H9 (cell line): ENCODE data around the gene CHCHD6. TPM values are rescaled to one million over a fixed set of nuclear protein-coding genes. Genes with fewer than 3 reads are reported as not detected.

Source experiments
- DNase-seq: peaks from one replicate; pipeline ENCODE4 v3.0.0-alpha.2; 2017
- H2AFZ ChIP-seq: one replicate; pipeline ENCODE4 v1.6.1; 2013; ENCODE audit warnings: mild to moderate bottlenecking, low read length, control low read depth, moderate library complexity
- H2AK5ac ChIP-seq: 2 replicates; pipeline ENCODE4 v1.6.1; 2013; ENCODE audit warnings: low read length, control low read depth, mixed read lengths; ENCODE audit not compliant: insufficient read length
- H2BK120ac ChIP-seq: one replicate; pipeline ENCODE4 v1.6.1; 2013; ENCODE audit warnings: low read depth, mild to moderate bottlenecking, low read length, control low read depth, inconsistent platforms; ENCODE audit not compliant: poor library complexity, severe bottlenecking
- H2BK12ac ChIP-seq: 2 replicates; pipeline ENCODE4 v1.6.1; 2013; ENCODE audit warnings: low read length, control low read depth, mixed read lengths, low read depth; ENCODE audit not compliant: insufficient read length
- H2BK15ac ChIP-seq: 2 replicates; pipeline ENCODE4 v1.6.1; 2013; ENCODE audit warnings: low read depth, low read length, control low read depth
- H2BK20ac ChIP-seq: one replicate; pipeline ENCODE4 v1.6.1; 2013; ENCODE audit warnings: low read depth, mild to moderate bottlenecking, low read length, control low read depth, inconsistent platforms; ENCODE audit not compliant: poor library complexity, severe bottlenecking
- H2BK5ac ChIP-seq: 2 replicates; pipeline ENCODE4 v1.6.1; 2013; ENCODE audit warnings: low read length, control low read depth, mixed read lengths; ENCODE audit not compliant: insufficient read length
- H3K14ac ChIP-seq: 2 replicates; pipeline ENCODE4 v1.6.1; 2013; ENCODE audit warnings: low read length, control low read depth; ENCODE audit not compliant: insufficient read depth
- H3K18ac ChIP-seq: 2 replicates; pipeline ENCODE4 v1.6.1; 2013; ENCODE audit warnings: low read depth, mild to moderate bottlenecking, mixed read lengths, low read length, control low read depth; ENCODE audit not compliant: insufficient read length
- H3K23ac ChIP-seq: 2 replicates; pipeline ENCODE4 v1.6.1; 2013; ENCODE audit warnings: low read length, control low read depth, mixed read lengths, low read depth; ENCODE audit not compliant: insufficient read length
- H3K23me2 ChIP-seq: 2 replicates; pipeline ENCODE4 v1.6.1; 2013; ENCODE audit warnings: low read depth, mild to moderate bottlenecking, mixed read lengths, low read length, control low read depth; ENCODE audit not compliant: insufficient read length, poor library complexity, severe bottlenecking
- H3K27ac ChIP-seq: 2 replicates; pipeline ENCODE4 v1.5.1; 2013; ENCODE audit warnings: low read length, control low read depth, mixed read lengths, low read depth; ENCODE audit not compliant: insufficient read length
- H3K27me3 ChIP-seq: 2 replicates; pipeline ENCODE4 v1.6.1; 2013; ENCODE audit warnings: low read length, control low read depth, inconsistent platforms; ENCODE audit not compliant: insufficient read depth
- H3K4ac ChIP-seq: 2 replicates; pipeline ENCODE4 v1.6.1; 2013; ENCODE audit warnings: low read depth, mild to moderate bottlenecking, control low read depth, inconsistent platforms, low read length, moderate library complexity
- H3K4me1 ChIP-seq: 2 replicates; pipeline ENCODE4 v1.6.1; 2013; ENCODE audit warnings: low read length, control low read depth, inconsistent platforms; ENCODE audit not compliant: insufficient read depth
- H3K4me2 ChIP-seq: 2 replicates; pipeline ENCODE4 v1.6.1; 2013; ENCODE audit warnings: low read length, control low read depth, mixed read lengths; ENCODE audit not compliant: insufficient read length, insufficient read depth
- H3K56ac ChIP-seq: 2 replicates; pipeline ENCODE4 v1.6.1; 2013; ENCODE audit warnings: low read depth, mild to moderate bottlenecking, mixed read lengths, low read length, control low read depth; ENCODE audit not compliant: insufficient read length
- H3K79me1 ChIP-seq: 2 replicates; pipeline ENCODE4 v1.6.1; 2013; ENCODE audit warnings: low read depth, mild to moderate bottlenecking, moderate library complexity, low read length, control low read depth, inconsistent platforms; ENCODE audit not compliant: insufficient read depth, poor library complexity, severe bottlenecking
- H3K79me2 ChIP-seq: 2 replicates; pipeline ENCODE4 v1.6.1; 2013; ENCODE audit warnings: low read length, control low read depth, inconsistent platforms; ENCODE audit not compliant: insufficient read depth
- H3K9ac ChIP-seq: 2 replicates; pipeline ENCODE4 v1.6.1; 2013; ENCODE audit warnings: low read length, control low read depth, mixed read lengths; ENCODE audit not compliant: insufficient read length; ENCODE audit errors: extremely low read depth
- H3K9me3 ChIP-seq: one replicate; pipeline ENCODE4 v1.6.1; 2013; ENCODE audit warnings: low read depth, low read length, inconsistent platforms; ENCODE audit not compliant: control insufficient read depth
- H3T11ph ChIP-seq: one replicate; pipeline ENCODE4 v1.6.1; 2013; ENCODE audit warnings: mild to moderate bottlenecking, low read length, control low read depth, inconsistent platforms
- H4K20me1 ChIP-seq: one replicate; pipeline ENCODE4 v1.6.1; 2013; ENCODE audit not compliant: control insufficient read depth, insufficient read length, insufficient read depth
- H4K5ac ChIP-seq: 2 replicates; pipeline ENCODE4 v1.6.1; 2013; ENCODE audit warnings: low read depth, mild to moderate bottlenecking, mixed read lengths, low read length, control low read depth; ENCODE audit not compliant: insufficient read length
- H4K8ac ChIP-seq: replicated peaks from 2 replicates; pipeline ENCODE4 v1.6.1; 2013; ENCODE audit warnings: low read length, control low read depth, mixed read lengths, low read depth; ENCODE audit not compliant: insufficient read length
- H4K91ac ChIP-seq: 2 replicates; pipeline ENCODE4 v1.6.1; 2013; ENCODE audit warnings: low read depth, mild to moderate bottlenecking, moderate library complexity, mixed read lengths, low read length, control low read depth; ENCODE audit not compliant: insufficient read length
- H3K27ac Mint-ChIP-seq, 3 experiments: 2 replicates in 2 of 3; 3 replicates in 1 of 3; pipeline ENCODE4 v1.8.0; 2020 to 2021; ENCODE audit warnings: mixed read lengths in 3 of 3, mild to moderate bottlenecking in 1 of 3, moderate library complexity in 1 of 3
- H3K27me3 Mint-ChIP-seq: 2 replicates; pipeline ENCODE4 v1.8.0; 2021; ENCODE audit warnings: low read depth, mild to moderate bottlenecking, moderate library complexity, mixed read lengths
- H3K36me3 Mint-ChIP-seq, 3 experiments: 2 replicates in 2 of 3; 3 replicates in 1 of 3; pipeline ENCODE4 v1.8.0; 2020 to 2021; ENCODE audit warnings: low read depth in 3 of 3, mixed read lengths in 3 of 3; ENCODE audit not compliant: insufficient read depth in 1 of 3
- H3K4me1 Mint-ChIP-seq, 2 experiments: 2 replicates each; pipeline ENCODE4 v1.8.0; 2020; ENCODE audit warnings: mixed read lengths in 2 of 2
- H3K4me3 Mint-ChIP-seq, 2 experiments: 2 replicates in 1 of 2; 3 replicates in 1 of 2; pipeline ENCODE4 v1.8.0; 2020 to 2021; ENCODE audit warnings: mild to moderate bottlenecking in 2 of 2, mixed read lengths in 2 of 2, moderate library complexity in 1 of 2
- H3K9me3 Mint-ChIP-seq, 2 experiments: 2 replicates in 1 of 2; 3 replicates in 1 of 2; pipeline ENCODE4 v1.8.0; 2020; ENCODE audit warnings: mild to moderate bottlenecking in 2 of 2, mixed read lengths in 2 of 2, moderate library complexity in 1 of 2
- CTCF ChIP-seq: fragments of 200-600 bp; sonication (generic); conservative IDR thresholded peaks from 3 replicates; pipeline ENCODE4 v1.8.0; 2021; ENCODE audit warnings: antibody characterized with exemption, mild to moderate bottlenecking
- WGBS: extraction: QIAGEN DNeasy Blood & Tissue Kit; methylation state at CpG from one replicate; pipeline ENCODE4 v1.1.7; 2013; ENCODE audit warnings: missing lambda C conversion rate, low lambda C conversion rate, mixed read lengths; ENCODE audit not compliant: insufficient read length; ENCODE audit errors: extremely low coverage; 5-methylcytosine and 5-hydroxymethylcytosine counted together
- total RNA-seq: library from RNA; stranded (reverse); gene quantifications from 2 replicates; pipeline ENCODE4 v1.2.1, GENCODE V29; 2021

Gene CHCHD6
- total RNA-seq, 1 experiment from 2014 or later = 34.2 TPM

DNA sequence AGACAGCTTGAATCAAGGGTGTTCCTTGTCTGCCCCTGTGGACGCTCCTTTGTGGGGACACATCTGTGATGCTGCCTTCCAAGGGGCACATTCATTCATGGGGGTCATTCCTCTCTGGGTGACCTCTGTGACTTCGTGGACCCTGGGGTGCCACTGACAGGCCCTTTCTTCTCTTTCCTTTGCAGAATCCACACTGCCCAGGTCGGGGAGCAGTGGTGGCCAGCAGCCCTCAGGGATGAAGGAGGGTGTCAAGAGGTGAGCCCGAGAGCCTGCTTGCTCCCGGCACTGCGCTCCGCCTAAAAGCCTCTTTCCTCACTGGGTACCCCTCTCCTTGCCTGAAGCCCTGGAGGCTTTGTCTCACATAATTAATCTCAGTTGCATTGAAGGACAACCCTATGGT lies 26.3 kb downstream of the CHCHD6 start:
- Histone ChIP-seq H2BK12ac (no peak overlapping the region), H3K23ac (no peak overlapping the region), H3K14ac (no peak overlapping the region), H2BK120ac (no peak overlapping the region), H3K4ac (no peak overlapping the region), H3K23me2 (no peaks in the 10 kb centered on the region), H3K9me3 (no peaks in the 10 kb centered on the region), H3K56ac (no peak overlapping the region), H3K27me3 (no peaks in the 10 kb centered on the region), H3K9ac (no peak overlapping the region), H3K79me2 (no peaks in the 10 kb centered on the region), H3K79me1 (no peaks in the 10 kb centered on the region), H2AK5ac (no peak overlapping the region), H4K8ac (no peak overlapping the region), H3K18ac (no peak overlapping the region), H4K5ac (no peak overlapping the region), H3K4me1 (no peaks in the 10 kb centered on the region; the same call in 1 of the 2 replicates), H4K20me1 (no peaks in the 10 kb centered on the region), H2BK15ac (no peak overlapping the region), H2AFZ (no peak overlapping the region), H3T11ph (no peak overlapping the region), H4K91ac (no peak overlapping the region), H3K27ac (no peak overlapping the region), H3K4me2 (no peak overlapping the region), H2BK20ac (no peak overlapping the region), H2BK5ac (no peak overlapping the region)
- Mint-ChIP-seq H3K9me3 (peaks cover 0 to 2% of the 10 kb centered on the region in 2 experiments; a peak in 1 of 5 replicates), H3K4me1 (no peaks in the 10 kb centered on the region), H3K4me3 (no peak overlapping the region), H3K36me3 (peaks cover 21 to 31% (median 24%) of the 10 kb centered on the region in 3 experiments; a peak in 6 of 7 replicates), H3K27ac (no peak overlapping the region; a peak in 1 of 7 replicates), H3K27me3 (no peaks in the 10 kb centered on the region)
- no CpG with 5 or more reads among the region's 7 CpGs for WGBS
- TF ChIP-seq CTCF = no peak
- no peak for DNase-seq
